Right atrium auricular region (tissue), 2 donors: ENCODE results near the gene LEMD2. TPM values are rescaled to one million over a fixed set of nuclear protein-coding genes. Genes with fewer than 3 reads are reported as not detected.

Source experiments
- DNase-seq: peaks from one replicate; pipeline ENCODE4 v3.0.0-alpha.2; 2019; ENCODE audit warnings: low spot score
- H3K27ac ChIP-seq, 2 donors: fragments of 200-600 bp; sonication (generic); 1 replicate in 1 of 2; 2 replicates in 1 of 2; pipeline ENCODE4 v1.5.1; 2016 to 2019
- H3K27me3 ChIP-seq, 2 donors: fragments of 200-600 bp; sonication (generic); one replicate each; pipeline versions ENCODE4 v1.5.1 to v1.6.0; 2017 to 2019
- H3K36me3 ChIP-seq: fragments of 200-600 bp; sonication (generic); one replicate; pipeline ENCODE4 v1.5.1; 2016
- H3K4me1 ChIP-seq, 2 donors: fragments of 200-600 bp; sonication (generic); one replicate each; pipeline versions ENCODE4 v1.5.1 to v1.6.0; 2017 to 2019
- H3K4me3 ChIP-seq, 2 donors: fragments of 200-600 bp; sonication (generic); 1 replicate in 1 of 2; 2 replicates in 1 of 2; pipeline ENCODE4 v1.5.1; 2017 to 2019; ENCODE audit warnings: mild to moderate bottlenecking in 1 of 2, moderate library complexity in 1 of 2
- H3K9me3 ChIP-seq, 2 donors: fragments of 200-600 bp; sonication (generic); one replicate each; pipeline ENCODE4 v1.5.1; 2019
- CTCF ChIP-seq, 2 donors: fragments of 200-600 bp; sonication (generic); IDR thresholded peaks; one replicate each; pipeline ENCODE4 v1.5.1; 2019; ENCODE audit warnings: antibody characterized with exemption in 2 of 2
- total RNA-seq, 2 donors: library from RNA; depleted of rRNA; stranded (reverse); fragments of >200 nt; gene quantifications; one replicate each; pipeline ENCODE4 v1.1.0, GENCODE V29; 2016

LEMD2 gene
- total RNA-seq, 2 donors from 2014 or later = 25.9 to 28.1 TPM

GRCh38 chr6:33819021-33819420 is 30.1 kb upstream of the LEMD2 start:
- DNase-seq = no peak
- no peak overlapping the region for H3K27ac ChIP-seq
- no peaks in the 10 kb centered on the region for H3K4me1 ChIP-seq
- H3K27me3 ChIP-seq = no peaks in the 10 kb centered on the region
- H3K4me3 ChIP-seq = no peak overlapping the region
- no peak for TF ChIP-seq CTCF (IDR thresholded peaks at IDR 0.05)
- H3K36me3 ChIP-seq = no peaks in the 10 kb centered on the region
- no peaks in the 10 kb centered on the region for H3K9me3 ChIP-seq

- no peak for TF ChIP-seq CTCF (IDR thresholded peaks at IDR 0.05)
- no peaks in the 10 kb centered on the region for H3K36me3 ChIP-seq
- H3K27me3 ChIP-seq = no peaks in the 10 kb centered on the region
These were observed 29.4 kb upstream of the LEMD2 start for GRCh38 chr6:33818293-33818692.

GRCh38 chr6:33817489-33817888 is 28.6 kb upstream of the LEMD2 start:
- TF ChIP-seq CTCF (IDR thresholded peaks at IDR 0.05) = no peak
- no peak for DNase-seq
- Histone ChIP-seq H3K27me3 (no peaks in the 10 kb centered on the region), H3K4me1 (no peaks in the 10 kb centered on the region), H3K4me3 (no peak overlapping the region), H3K9me3 (no peaks in the 10 kb centered on the region), H3K36me3 (no peaks in the 10 kb centered on the region), H3K27ac (no peak overlapping the region)

More at GRCh38 chr6:33818293-33818692, 29.4 kb upstream of the LEMD2 start:
- Histone ChIP-seq H3K4me3 (no peak overlapping the region), H3K27ac (no peak overlapping the region), H3K9me3 (no peaks in the 10 kb centered on the region), H3K4me1 (no peaks in the 10 kb centered on the region)
- no peak for DNase-seq

- Histone ChIP-seq H3K27me3 (no peaks in the 10 kb centered on the region), H3K4me1 (no peaks in the 10 kb centered on the region), H3K4me3 (no peak overlapping the region), H3K9me3 (no peaks in the 10 kb centered on the region), H3K36me3 (no peaks in the 10 kb centered on the region), H3K27ac (no peak overlapping the region)
- DNase-seq = no peak
- no peak for TF ChIP-seq CTCF (IDR thresholded peaks at IDR 0.05)
These were observed 28.0 kb upstream of the LEMD2 start for GRCh38 chr6:33816911-33817310.

- no peaks in the 10 kb centered on the region for H3K36me3 ChIP-seq
- H3K9me3 ChIP-seq = no peaks in the 10 kb centered on the region
- H3K4me1 ChIP-seq = no peaks in the 10 kb centered on the region
- no peak overlapping the region for H3K4me3 ChIP-seq
- no peaks in the 10 kb centered on the region for H3K27me3 ChIP-seq
- no peak overlapping the region for H3K27ac ChIP-seq
- DNase-seq = no peak
- no peak for TF ChIP-seq CTCF (IDR thresholded peaks at IDR 0.05)
These were observed 26.9 kb upstream of the LEMD2 start for GRCh38 chr6:33815854-33816253.
